ENCODE results near the gene LMX1B. TPM values are rescaled to one million over a fixed set of nuclear protein-coding genes. Genes with fewer than 3 reads are reported as not detected.

The LMX1B gene
- total RNA-seq, 1 experiment from 2014 or later: 0.55 TPM

DNA sequence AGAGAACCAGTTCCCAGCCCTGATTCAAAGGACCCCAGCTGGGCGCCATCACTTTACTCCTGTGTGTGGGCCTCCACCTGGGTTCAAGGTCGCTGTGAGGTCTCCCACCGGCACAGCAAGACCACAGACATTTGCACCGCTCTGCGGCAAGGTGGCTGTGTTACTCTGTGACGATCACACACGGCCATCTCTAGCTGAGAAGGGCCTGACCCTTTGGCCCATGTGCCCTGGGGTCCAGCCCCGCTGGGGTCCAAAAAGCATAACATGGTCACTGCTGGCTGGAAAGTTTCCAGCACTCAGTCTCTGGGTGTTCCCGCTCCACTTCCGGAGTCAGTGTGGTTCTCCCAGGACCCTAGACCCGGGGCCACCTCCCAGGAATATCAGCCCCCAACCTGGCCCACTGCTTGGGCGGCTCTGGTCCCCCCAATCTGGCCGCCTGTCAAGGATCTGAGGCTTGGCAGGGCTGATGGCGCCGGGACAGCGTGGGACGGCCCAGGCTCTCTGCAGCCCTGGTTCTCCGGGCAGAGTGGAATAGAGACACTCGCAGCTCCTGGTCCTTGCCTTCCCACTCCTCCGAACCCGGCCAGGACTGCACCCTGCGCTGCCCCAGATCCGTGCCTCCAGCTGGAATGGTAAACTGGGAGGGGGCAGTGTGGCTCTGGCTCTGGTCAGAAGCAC is 3.9 kb upstream of the LMX1B start:
- Histone ChIP-seq H3K27me3 (ENCODE audit: low read length) (peaks cover 35% of the 10 kb centered on the region), H3K36me3 (ENCODE audit: low read depth, low read length) (no peaks in the 10 kb centered on the region), H3K9me3 (ENCODE audit: low read length) (no peaks in the 10 kb centered on the region), H3K27ac (ENCODE audit: low read length) (no peak overlapping the region), H3K4me2 (ENCODE audit: low read length) (no peak overlapping the region), H2AFZ (ENCODE audit: low read length) (no peak overlapping the region), H3K9me2 (replicated peaks; ENCODE audit: low read length) (no peaks in the 10 kb centered on the region), H4K20me1 (ENCODE audit: low read length) (no peaks in the 10 kb centered on the region), H3K9ac (ENCODE audit: low read length) (no peak overlapping the region), H3F3A (ENCODE audit: low read length, unreplicated experiment) (no peaks in the 10 kb centered on the region), H3K79me2 (ENCODE audit: low read length) (no peaks in the 10 kb centered on the region), H3K4me1 (ENCODE audit: insufficient read depth, low read length) (0 out of 2 replicates have a peak, but pooled peaks cover 5% of the 10 kb centered on the region), H3K4me3 (ENCODE audit: low read length) (no peak overlapping the region)
- CTCF ChIA-PET: interaction anchor here (0.8 kb wide), 1 partner anchor 81 kb away, joined by 3 read pairs; no protein-coding TSS in a partner anchor
- intact Hi-C loops (cut with micrococcal nuclease): loop anchor here (5.0 kb wide), 1 partner anchor 172 kb away; no protein-coding TSS in a partner anchor
- no TSS peak for BruUV-seq (replicated peaks)
- ATAC-seq (no peak), DNase-seq (no peak)
- TF ChIP-seq EZH2phosphoT487 (IDR thresholded peaks at IDR 0.05; ENCODE audit: borderline replicate concordance, low read length) (no peak), EZH2 (IDR thresholded peaks at IDR 0.05; ENCODE audit: low read length, unreplicated experiment) (no peak)
- TF ChIP-seq, protein P1, sequence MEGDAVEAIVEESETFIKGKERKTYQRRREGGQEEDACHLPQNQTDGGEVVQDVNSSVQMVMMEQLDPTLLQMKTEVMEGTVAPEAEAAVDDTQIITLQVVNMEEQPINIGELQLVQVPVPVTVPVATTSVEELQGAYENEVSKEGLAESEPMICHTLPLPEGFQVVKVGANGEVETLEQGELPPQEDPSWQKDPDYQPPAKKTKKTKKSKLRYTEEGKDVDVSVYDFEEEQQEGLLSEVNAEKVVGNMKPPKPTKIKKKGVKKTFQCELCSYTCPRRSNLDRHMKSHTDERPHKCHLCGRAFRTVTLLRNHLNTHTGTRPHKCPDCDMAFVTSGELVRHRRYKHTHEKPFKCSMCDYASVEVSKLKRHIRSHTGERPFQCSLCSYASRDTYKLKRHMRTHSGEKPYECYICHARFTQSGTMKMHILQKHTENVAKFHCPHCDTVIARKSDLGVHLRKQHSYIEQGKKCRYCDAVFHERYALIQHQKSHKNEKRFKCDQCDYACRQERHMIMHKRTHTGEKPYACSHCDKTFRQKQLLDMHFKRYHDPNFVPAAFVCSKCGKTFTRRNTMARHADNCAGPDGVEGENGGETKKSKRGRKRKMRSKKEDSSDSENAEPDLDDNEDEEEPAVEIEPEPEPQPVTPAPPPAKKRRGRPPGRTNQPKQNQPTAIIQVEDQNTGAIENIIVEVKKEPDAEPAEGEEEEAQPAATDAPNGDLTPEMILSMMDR (conservative IDR thresholded peaks at IDR 0.05; ENCODE audit: low read depth, low read length): no peak
- POLR2A ChIA-PET (ENCODE audit: unreplicated experiment): no interaction called here

DNA sequence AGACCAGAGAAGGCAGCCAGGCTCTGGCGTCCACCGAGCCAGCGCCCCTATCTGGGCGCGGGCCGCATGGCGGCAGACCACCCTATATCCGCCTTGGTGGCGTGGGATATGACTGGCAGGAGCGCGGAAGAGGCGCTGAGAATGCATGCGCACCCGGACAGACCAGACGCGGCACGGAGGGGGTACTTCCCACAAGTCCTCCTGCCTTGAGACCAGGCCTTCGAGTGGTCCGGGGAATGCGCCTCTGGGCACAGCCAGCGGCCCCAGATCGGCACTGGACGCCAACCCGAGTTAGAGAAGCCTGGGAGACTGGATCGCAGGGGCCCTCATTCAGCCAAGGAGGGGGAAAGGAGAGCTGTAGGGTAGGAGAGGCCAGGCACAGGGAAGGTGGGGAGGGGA is 2.5 kb upstream of the LMX1B start:
- DNase-seq: no peak
- TF ChIP-seq, protein P1 (conservative IDR thresholded peaks at IDR 0.05; ENCODE audit: low read depth, low read length): no peak
- TF ChIP-seq EZH2phosphoT487 (IDR thresholded peaks at IDR 0.05; ENCODE audit: borderline replicate concordance, low read length): no peak
- H3K9ac ChIP-seq (ENCODE audit: low read length): no peak overlapping the region
- no peaks in the 10 kb centered on the region for H3K9me3 ChIP-seq (ENCODE audit: low read length)
- ChIA-PET CTCF (no interaction called here), POLR2A (ENCODE audit: unreplicated experiment) (no interaction called here)
- H3K4me1 ChIP-seq (ENCODE audit: insufficient read depth, low read length): 0 out of 2 replicates have a peak, but pooled peaks cover 5% of the 10 kb centered on the region
- H2AFZ ChIP-seq (ENCODE audit: low read length): no peak overlapping the region
- ATAC-seq: no peak
- H3K79me2 ChIP-seq (ENCODE audit: low read length): no peaks in the 10 kb centered on the region
- H4K20me1 ChIP-seq (ENCODE audit: low read length): no peaks in the 10 kb centered on the region
- H3F3A ChIP-seq (ENCODE audit: low read length, unreplicated experiment): no peaks in the 10 kb centered on the region
- no peaks in the 10 kb centered on the region for H3K36me3 ChIP-seq (ENCODE audit: low read depth, low read length)
- H3K4me2 ChIP-seq (ENCODE audit: low read length): no peak overlapping the region; the same call in 1 of the 2 replicates
- no TSS peak for BruUV-seq (replicated peaks)
- intact Hi-C loops (cut with micrococcal nuclease): loop anchor here (5.0 kb wide), 1 partner anchor 171 kb away; no protein-coding TSS in a partner anchor
- peaks cover 35% of the 10 kb centered on the region for H3K27me3 ChIP-seq (ENCODE audit: low read length)
- no peaks in the 10 kb centered on the region for H3K9me2 ChIP-seq (replicated peaks; ENCODE audit: low read length)
- H3K4me3 ChIP-seq (ENCODE audit: low read length): no peak overlapping the region
- no peak overlapping the region for H3K27ac ChIP-seq (ENCODE audit: low read length)
